ENCODE results near the gene FOXS1. TPM values are rescaled to one million over a fixed set of nuclear protein-coding genes. Genes with fewer than 3 reads are reported as not detected.
"Not testable (repeated sequence)": the region's sequence is repeated elsewhere in the genome, so short reads cannot be mapped to it uniquely, and the experiment has no call there.

FOXS1 gene
- polyA plus RNA-seq, 3 donors, result 3.5 to 6.5 (median 5.3) TPM

DNA sequence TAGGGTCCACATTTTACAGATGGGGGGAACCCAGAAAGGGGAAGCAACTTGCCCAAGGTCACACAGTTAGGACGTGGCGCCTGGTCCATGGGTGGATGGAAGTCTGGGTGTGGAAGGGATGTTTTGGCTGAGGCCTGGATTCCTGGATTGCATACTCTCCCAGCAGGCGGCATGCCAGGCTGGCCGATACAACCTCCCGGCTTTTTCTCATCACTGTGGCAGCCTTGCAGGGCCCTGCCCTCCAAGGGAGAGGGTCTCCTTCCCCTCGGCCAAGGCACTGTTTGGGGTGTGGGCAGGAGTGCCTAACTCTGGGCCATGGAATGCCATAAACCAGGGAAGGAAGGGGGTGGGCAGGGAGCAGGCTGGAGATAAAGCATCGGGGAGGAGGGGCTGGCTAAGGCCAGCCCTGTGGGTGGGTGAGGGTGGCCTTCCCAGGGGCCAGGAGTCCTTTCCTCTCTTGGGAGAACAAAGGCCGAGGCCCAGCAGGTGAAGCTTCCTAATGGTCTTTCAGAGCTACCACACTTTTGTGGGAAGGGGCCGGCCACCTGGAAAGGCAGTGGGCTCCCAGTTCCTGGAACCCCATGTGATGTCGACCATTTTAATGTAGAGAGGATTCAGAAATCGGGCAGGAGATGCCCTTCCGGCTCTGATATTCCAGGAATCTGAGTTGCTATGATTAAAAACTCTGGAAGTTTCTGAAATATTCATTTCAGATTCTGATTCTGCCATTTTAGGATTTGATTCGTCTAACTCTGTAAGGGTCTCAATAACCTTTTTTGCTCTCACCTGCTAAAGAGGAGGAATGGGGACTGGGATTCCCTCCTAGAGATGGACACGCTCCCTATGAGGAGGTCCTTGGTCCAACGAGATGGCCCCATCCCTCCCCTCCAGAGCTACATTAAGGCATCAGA lies 4.2 kb downstream of the FOXS1 start:
- no peak for DNase-seq (ENCODE audit: low read depth in 3 of 3, low spot score in 2 of 3)

DNA sequence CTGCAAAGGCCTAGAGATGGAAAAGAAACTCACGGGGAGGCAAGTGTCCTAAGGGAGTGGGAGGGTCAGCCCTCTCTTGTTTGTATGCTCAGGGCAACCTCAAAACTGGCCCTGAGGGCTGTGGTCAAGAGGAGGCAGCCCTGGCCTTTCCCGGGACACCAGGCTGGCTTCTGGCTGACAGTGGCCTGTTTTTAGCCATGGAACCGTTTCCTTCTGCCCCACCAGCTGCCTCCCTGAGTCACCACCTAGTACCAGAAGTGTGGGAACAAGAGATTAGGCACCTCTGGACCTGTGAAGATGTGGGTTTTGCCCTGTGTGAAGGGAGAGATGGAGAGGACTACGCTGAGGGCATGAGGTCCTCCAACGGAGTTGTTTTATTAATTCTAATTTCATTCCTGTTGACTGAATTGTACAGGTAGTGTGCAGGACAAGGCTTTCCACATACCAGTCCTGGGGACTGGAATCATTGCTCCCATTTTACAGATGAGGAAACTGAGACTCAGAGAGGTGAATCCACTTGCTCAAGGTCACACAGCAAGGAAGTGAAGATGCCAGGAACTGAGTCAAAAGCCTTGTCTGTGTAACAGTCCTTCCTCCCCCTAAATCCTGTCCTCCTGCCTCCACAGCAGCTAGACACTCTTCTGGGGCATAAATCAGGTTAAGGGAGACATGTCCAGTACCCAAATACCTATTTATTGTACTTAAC lies 5.5 kb downstream of the FOXS1 start:
- no peak for DNase-seq (ENCODE audit: low read depth in 3 of 3, low spot score in 2 of 3)

- DNase-seq (ENCODE audit: low read depth in 3 of 3, low spot score in 2 of 3), result no peak
Measured at GRCh38 chr20:31838646-31839292, 6.6 kb downstream of the FOXS1 start.

- DNase-seq (ENCODE audit: low read depth in 3 of 3, low spot score in 2 of 3), result no peak
Measured at GRCh38 chr20:31837896-31838397, 7.5 kb downstream of the FOXS1 start.

DNA sequence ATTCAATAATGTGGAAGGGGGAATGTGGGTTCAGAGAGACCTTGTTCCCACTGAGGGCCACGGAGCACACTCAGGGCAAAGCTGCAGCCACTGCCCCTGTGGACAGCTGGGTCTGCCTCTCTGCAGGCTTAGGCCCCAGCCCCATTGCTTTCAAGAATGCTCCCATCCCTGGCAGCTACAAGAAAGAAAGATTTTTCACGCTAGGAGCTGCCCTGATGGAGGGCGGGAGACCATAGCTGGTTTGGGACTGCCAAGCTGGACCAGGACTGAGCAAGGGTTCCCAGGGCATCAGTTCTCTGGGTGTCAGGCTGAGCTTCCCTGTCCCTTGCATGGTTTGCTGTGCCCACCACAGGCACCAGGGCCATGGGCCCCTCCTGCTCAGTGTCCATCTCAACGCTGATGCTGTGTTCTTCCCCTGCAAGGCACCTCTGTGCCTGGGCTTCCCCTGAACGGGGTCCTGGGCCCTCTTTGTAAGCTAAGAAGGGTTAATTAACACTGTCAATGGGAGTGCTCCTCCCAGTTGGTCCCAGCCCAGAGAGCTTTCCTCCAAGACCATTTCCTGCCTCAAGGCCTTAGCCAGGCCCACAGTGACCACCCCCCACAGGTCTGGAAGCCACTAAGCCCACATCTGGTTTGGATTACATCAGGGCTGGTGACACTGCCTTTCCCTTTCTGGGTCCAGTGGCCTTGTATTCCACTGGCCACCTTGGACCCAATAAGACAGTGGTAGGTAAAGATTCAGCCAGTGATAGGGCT lies 8.4 kb downstream of the FOXS1 start:
- no peak for DNase-seq (ENCODE audit: low read depth in 3 of 3, low spot score in 2 of 3)

- DNase-seq (ENCODE audit: low read depth in 3 of 3, low spot score in 2 of 3), result no peak
Measured at GRCh38 chr20:31835977-31836852, 9.2 kb downstream of the FOXS1 start.

DNA sequence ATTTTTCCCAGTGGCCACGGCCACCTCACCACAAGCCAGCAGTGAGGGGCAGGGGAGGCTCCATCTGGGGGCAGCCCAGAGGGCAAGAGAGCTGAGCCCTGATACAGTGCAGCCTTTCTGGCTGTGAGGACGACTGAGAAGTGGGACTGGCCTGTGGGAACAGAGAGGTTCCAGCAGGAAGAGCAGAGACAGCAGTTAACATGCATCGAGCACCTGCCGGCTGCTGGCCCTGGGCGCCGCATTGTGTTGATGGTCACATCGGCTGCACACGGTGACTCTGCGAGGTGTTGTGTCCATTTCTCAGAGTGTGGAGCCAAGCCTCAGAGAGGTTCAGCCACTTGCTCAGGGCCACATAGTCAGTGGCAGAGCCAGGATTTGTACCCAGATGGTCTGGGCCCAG lies 9.8 kb downstream of the FOXS1 start:
- no peak for DNase-seq (ENCODE audit: low read depth in 3 of 3, low spot score in 2 of 3)

- no peak for DNase-seq (ENCODE audit: low read depth in 3 of 3, low spot score in 2 of 3)
Measured at GRCh38 chr20:31833931-31834521, 11.4 kb downstream of the FOXS1 start.

DNA sequence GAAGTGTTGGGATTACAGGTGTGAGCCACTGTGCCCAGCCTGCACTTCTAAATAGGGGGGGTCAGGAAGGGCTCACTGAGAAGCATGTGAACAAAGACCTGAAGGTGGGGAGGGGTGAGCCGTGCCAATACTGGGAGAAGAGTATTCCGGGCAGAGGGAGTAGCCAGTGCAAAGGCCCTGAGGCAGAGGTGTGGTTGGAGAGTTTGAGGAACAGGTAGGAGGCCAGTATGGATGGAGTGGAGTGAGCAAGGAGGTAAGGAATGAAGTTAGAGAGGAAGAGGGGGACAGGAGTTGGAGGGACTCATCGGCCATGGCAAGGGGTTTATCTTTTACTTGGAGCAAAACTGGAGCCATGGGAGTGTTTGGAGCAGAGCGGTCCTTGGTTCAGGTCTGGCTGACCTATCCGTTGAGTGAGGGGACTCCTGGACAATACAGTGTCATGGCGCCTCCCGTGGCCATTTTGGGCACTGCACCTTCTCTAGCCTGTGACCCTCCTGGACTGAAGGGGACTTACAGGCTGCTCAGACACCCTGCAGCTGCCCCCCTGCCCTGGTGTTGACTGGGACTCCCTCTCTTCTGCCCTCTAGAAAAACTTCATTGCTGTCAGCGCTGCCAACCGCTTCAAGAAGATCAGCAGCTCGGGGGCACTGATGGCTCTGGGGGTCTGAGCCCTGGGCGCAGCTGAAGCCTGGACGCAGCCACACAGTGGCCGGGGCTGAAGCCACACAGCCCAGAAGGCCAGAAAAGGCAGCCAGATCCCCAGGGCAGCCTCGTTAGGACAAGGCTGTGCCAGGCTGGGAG lies 12.1 kb downstream of the FOXS1 start:
- DNase-seq (ENCODE audit: low read depth in 3 of 3, low spot score in 2 of 3), result peak in 1 of 3 donors; percentile 46

GRCh38 chr20:31831771-31832306 lies 13.6 kb downstream of the FOXS1 start:
- DNase-seq (ENCODE audit: low read depth in 3 of 3, low spot score in 2 of 3), result no peak

- no peak for DNase-seq (ENCODE audit: low read depth in 3 of 3, low spot score in 2 of 3)
Measured at GRCh38 chr20:31831211-31831610, 14.2 kb downstream of the FOXS1 start.

GRCh38 chr20:31830406-31830981 lies 14.9 kb downstream of the FOXS1 start:
- no peak for DNase-seq (ENCODE audit: low read depth in 3 of 3, low spot score in 2 of 3)

DNA sequence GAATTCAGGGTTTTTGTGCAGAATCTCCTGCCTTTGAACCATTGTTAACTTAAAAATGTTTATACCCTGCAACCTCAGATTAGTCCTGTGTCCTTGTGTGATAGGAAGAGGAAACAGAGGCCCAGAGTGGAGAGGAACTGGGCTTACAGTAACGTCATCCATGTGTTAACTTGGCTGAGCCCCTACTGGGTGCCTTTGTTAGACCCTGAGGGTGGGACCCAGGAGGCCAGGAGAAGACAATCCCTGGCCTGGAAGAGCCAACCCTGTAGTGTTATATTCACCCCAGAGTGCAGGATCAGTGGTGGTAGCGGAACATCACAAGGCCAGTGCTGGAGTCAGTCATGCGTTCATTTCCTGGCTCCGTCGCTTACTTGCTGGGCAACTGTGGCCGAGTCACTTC lies 15.7 kb downstream of the FOXS1 start:
- DNase-seq (ENCODE audit: low read depth in 3 of 3, low spot score in 2 of 3), result no peak

DNA sequence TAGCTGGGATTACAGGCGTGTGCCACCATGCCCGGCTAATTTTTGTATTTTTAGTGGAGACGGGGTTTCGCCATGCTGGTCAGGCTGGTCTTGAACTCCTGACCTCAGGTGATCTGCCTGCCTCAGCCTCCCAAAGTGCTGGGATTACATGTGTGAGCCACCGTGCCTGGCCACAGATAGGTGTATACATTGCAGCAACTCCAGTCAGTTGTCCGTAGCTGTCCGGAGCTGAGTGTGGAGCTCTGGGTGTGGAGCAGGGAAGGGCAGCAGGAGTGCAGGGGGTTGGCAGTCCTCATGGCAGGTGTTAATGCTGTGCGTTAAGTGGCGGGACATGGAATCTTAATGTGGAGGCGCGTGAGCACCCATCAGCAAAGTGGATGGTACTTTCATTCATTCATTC lies 17.4 kb downstream of the FOXS1 start:
- DNase-seq (ENCODE audit: low read depth in 3 of 3, low spot score in 2 of 3), result not testable (repeated sequence)

DNA sequence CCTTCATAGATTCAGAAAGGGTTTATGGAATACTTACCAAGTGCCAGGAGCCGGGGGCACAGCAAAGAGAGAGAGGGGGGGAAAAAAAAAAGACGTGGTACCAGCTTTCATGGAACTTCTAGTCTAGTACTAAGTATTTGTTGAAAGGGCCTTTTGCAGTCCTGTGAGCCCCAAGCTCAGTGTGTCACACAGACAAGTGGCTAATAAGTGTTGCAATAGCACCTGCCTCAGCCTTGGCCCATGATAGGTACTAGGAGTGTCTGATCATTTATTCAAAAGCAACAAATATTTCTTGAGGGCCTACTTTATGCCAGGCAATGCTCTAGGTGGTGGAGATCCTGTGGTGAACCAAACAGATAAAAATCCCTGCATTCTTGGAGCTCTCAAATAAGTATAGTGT lies 18.3 kb downstream of the FOXS1 start:
- DNase-seq (ENCODE audit: low read depth in 3 of 3, low spot score in 2 of 3), result no peak

DNA sequence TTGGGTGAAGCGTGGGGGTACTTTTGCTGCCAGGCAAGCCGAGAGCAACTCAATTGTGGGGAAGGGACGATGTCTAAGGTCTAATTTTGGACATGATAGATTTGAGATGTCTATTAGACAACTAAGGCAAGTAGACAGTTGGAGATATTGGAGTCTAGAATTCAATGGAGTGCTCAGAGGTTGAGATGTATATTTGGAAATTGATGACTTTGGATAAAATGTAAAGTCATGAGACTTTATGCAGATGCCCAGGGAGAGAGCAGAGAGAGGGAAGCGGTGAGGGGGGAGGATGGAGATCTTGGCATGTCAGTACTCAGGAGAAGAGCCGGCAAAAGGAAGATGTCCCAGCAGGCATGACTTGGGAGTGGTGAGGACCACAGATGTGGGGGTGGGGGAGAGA lies 19.3 kb downstream of the FOXS1 start:
- DNase-seq (ENCODE audit: low read depth in 3 of 3, low spot score in 2 of 3), result no peak

DNA sequence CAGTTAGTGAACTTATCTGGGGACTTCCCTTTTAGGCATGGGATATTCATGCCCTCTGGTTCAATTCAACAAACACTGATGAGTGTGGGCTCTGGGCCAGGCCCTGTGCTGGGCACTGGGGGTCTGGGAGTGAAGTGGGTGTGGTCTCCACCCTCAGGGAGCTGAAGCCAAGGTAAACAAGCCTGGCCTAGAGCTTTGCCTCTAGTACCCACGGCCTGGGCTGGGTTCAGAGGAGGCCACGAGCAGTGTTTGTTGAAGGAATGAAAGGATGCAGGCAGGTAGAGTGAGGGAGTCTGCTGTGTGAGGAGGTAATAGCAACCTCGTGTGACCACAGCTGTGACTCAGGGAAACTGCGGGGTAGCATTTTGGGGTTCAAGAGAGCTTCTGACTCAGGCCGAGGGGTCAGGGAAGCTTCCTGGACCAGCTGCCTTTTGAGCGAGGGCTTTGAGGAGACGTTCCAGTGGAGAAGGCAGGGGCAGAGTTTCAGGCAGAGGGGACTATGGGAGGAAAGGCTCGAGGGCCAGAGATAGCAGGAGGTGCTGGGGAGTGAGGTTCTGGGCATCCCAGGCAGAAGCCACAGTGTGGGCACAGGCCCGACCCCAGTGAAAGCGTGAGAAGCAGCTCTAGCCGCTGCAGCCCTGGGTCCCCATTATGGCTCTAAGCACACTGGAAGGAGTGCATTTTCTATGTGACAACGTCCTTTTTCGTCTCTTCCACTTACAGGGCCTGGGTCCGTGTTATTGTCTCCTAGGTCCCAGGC lies 20.7 kb downstream of the FOXS1 start:
- no peak for DNase-seq (ENCODE audit: low read depth in 3 of 3, low spot score in 2 of 3)

Data from right renal cortex interstitium (tissue), 3 donors.